HG03095 (cell line): ENCODE data around the gene CD86.

Experiments used
- ATAC-seq: cut with Tn5 transposase; IDR thresholded peaks from one replicate; pipeline ENCODE4 v1.9.1; 2021; ENCODE audit warnings: moderate library complexity; ENCODE audit not compliant: unreplicated experiment

CD86 gene

DNA sequence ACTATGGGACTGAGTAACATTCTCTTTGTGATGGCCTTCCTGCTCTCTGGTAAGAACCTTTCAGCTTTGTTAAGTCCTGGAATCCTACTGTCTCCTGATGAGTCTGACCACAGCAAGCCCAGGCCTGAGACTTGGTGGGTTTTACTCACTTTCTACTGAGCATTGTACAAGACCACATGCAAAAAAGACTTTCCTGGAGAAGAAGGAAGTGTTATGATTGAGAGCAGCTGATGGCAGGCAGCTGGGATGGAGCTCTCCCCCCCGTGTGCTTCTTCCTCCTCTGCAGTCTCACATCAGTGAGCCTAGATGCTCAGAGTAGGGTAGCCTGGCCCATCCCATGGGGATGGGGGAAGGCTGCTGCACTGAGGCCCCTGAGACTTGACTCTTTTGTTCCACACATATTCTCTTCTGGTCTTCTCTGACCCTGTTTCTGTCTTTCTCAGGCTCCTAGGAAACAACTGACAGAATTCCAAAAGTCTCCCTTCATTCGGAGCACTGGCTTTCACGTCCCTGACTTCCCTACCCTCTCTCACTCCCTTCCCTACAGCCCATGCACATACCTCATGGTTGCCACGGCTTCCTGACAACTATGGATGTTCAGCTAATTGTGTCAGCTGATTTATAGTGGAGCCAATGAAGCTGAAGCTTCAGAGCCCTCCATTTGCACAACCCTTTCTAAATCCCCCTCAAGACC, 36.6 kb downstream of the CD86 start:
- ATAC-seq = peak; percentile 47

DNA sequence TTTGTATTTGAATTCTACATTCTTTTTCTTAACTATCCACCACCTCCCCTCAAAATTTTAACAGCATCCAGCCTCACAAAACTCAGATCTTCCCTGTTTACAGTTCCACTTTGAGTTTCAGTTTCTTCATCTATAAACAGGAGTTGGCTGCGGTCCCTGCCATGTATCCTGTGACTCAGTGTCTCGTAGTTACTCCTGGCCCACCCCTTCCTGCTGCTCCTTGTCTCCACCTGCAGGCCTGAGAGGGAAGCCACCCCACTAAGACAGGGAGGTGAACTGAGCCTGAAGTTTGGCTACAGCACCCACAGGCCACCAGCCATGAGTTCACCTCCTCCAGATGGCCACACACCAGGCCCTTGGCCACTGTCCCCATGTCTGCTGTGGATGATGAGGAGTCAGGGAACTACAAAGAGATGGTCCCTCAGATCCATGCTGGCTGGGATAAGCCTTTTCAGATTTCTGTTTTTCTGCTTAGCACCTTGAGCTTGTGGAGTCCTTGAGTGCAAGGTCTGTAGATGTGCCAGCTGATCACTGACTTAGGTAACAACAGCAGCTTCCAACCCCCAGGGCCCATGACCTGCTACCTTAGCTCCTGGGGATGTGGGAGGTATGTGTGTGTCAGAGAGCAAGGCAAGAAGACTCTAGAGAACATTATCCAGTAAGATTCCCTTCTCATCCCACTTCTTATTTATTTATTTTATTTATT, 37.5 kb downstream of the CD86 start:
- ATAC-seq = no peak

DNA sequence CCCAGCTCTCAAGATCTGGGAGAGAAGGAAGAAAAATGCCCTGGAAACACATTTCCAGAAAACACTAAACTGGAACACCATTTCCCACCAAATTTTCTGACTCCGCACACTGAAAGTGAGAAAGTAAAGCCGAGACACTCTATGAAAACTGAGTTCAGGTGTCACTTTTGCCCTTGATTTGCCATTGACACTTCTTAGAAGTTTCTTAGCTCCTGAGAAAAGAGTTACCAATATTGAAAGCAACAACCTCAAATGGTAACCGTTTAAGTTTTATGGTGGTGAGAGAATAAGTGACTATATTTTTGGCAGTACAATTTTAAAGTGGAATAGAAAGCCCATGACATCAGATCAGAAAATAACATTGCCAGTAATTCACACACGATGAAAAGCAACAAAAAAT, 39.0 kb downstream of the CD86 start:
- peak; percentile 38 for ATAC-seq

DNA sequence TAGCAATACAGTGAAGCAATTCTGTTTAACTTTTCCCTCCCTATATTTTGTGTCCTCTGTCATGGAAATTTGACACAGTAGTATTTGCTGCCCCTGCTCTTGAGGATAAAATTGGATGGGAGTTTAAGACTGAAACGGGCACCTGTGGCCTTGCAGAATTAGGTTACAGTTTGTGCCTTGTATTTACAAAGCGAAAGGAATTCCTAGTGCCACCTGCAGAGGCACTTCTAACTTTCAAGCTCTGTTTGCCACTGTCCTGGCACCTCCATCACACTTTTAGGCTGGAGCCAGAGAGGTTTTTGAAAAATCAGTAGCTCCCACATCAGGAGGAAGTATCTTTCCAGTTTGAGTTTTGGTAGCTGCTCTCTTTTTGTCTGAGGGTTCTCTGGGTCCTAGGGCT, 39.5 kb downstream of the CD86 start:
- ATAC-seq = no peak

DNA sequence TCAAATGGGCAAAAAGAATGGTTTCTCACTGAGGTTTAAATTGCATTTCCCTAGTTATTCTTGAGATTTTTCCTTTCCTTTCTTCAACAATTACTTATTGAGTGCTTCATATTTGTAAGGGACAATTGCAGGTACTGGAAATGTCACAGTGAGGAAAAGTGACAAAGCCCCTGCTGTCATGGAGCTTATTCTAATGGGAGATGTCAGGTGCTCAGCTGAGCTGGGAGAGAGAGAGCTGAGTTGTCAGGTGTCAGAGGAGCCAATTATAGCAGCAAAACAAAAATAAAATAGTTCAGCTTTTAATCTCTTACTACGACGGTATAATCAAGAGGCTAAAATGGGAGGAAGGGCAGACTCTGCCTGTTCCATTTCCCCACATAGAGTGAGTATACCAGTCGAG, 42.0 kb downstream of the CD86 start:
- no peak for ATAC-seq

DNA sequence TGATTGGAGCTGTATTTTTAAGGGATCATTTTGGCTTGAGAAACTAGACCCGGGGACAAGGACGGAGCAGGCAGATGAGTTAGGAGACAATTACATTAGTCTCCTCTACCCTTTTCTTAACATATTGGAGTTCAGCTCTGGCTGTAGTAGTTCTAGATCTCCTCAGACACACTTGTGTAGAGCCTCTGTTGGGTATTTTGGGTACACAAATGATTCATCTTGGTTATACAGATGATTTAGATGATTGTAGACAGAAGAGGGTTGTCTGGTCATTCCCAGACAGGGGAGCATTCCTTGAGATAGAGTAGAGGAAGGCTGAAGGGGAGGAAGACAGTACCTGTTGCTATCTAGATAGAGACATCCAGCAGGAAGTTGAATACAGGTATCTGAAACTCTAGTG, 43.4 kb downstream of the CD86 start:
- no peak for ATAC-seq

DNA sequence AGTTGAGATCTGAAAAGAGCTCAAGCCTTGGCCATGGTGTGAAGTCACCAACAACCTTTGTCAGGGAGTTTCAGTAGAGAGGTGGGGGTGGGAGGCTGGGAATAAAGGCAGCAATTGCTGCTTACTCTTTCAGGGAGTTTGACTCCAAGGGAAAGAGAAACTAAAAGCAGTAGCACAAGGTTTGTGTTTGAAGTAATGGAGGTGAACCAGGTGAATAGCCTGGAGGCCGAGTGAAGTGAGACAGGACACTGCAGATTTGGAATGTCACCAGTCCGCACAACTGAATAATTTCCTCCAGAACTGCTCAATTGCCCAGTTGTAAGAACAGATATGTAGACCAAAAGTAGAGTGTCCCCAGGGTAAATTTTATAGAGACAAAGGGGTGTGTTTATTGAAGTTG, 44.1 kb downstream of the CD86 start:
- ATAC-seq = no peak

DNA sequence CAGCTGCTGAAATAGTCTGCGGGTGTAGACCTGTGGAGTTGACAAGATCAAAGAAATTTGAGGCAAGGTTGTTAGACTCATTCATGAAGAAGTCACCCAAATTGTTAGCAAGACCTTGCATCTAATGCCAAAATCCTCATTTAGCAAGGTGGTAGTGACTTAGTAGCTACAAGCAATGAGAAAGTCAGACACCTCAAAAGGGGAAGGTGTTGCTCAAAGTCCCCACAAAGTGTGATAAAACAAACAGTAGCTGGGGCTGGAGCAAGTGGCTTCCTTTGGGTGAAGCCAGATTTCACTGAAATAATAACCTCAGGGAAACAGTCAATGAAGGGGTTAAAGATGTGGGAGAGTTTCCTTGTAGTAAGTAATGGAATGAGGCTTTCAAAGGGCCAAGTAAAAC, 44.9 kb downstream of the CD86 start:
- ATAC-seq = no peak

DNA sequence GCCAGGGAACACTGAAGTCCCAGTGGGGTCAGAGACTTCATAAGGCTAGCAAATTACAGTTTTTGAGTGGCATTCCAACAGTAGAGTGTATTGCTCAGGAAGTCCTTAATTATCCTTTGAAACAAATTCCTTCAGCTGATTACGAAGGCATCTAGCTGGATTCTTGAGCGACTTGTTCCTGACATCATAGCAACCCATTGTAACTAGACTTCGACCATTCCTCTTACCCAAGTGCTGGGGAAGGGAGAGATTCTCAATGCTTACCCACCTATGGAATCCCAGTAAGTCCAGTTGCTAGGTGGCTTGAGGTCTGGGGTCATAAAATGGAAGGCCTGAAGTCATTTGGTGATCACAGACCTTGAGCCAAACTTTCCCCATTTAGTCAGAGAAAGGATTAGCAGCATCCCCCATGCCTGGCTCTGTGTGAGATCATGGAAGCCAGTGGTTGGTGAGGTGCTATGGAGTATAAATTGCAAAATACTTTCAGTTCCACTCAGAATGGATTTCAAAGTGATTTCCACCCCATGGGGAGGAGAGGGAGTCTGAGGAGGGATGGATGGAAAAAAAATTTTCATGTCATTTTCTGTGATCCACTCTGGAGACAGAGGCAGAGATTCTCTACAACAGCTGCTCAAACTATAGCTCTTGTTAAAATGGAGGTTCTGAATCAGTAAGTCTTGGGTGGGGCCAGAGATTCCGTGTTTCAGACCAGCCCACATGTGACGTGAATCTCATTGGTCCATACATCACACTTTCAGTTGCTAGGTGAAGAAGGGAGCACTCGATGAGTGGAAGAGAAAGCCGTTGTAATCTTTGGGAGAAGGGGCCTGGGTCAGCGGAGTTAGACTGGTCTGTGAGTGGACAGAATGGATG, 45.7 kb downstream of the CD86 start:
- no peak for ATAC-seq

DNA sequence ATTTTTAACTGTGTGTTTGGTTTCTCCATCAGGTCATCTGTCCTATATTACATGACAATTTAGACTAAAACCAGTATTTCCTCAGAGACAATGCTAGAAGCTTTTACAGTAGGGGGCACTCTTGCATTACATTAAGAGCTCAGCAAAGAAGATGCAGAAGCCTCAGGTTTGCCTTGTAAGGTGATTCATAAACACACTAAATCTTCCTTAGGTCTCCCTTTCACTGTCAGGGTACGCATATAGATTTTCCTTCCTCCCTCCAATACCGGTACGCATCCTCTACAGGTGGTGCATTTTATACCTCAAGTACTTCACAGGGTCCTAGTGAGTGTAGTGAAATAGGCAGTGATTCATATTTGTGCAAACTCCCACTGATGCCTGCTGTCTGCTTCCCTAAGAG, 46.5 kb downstream of the CD86 start:
- peak; percentile 49 for ATAC-seq

DNA sequence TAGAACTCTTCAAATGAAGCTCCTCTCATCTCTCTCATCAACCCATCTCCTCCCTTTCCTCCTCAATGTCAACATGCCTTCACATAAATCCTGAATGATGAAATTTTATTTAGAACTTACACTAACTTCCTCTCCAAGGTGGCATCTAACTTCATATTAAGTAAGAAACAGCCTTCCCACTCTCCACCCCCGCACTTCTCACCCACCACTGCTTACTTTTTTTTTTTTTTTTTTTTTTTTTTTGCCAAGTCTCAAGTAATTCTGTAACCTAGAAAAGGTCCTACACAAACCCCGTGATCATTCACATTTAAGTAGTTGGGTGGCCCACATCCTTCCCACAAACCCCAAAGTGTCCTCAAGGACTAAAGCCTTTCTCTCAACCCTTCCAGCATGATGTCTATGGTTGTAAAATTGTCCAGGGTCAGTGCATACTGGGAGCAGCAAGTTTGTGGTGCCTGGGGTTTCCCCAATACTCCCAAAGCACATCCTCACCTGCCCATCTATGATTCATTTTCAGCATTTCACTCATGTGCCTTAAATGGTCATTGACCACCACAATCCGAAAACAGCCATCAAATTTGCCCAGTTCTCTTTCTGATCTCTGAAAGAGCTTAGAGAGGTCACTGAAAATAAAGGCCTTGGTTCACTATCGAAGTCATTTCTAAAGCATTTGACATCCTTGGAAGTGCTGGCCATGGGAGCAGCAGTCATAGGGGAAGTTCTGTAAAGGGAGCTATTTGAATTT, 47.2 kb downstream of the CD86 start:
- peak; percentile 39 for ATAC-seq

DNA sequence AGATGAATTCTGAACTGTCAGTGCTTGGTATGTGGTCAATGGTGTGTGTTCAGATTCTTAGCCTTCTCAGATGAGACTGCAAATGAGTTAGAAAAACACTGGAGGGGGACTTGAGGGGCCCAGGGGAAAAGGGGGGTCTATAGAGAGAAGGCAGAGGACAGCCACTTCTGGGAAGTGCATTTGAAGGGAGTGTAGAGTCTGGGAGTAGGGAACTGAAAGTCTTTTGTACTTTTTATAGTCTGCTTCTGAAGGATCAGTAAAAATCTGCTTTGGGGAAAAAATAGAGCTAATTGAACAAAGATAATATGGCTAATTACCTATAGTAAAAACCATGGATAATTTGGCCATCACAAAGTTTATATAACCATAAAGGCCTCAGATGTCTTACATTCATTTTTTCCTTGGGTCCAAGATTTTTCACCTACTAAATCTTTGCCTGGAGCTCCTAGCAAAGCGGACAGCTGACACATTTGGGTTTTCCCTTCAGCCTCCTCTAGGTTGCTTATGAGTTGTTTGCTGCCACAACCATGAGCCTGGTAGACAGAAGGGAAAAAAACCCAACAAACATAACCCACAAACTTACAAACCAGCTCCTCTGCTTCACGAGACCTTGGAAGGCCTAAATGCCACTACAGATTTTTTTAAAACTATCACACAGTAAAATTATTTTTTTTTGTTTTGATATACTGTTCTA, 48.8 kb downstream of the CD86 start:
- ATAC-seq = no peak

DNA sequence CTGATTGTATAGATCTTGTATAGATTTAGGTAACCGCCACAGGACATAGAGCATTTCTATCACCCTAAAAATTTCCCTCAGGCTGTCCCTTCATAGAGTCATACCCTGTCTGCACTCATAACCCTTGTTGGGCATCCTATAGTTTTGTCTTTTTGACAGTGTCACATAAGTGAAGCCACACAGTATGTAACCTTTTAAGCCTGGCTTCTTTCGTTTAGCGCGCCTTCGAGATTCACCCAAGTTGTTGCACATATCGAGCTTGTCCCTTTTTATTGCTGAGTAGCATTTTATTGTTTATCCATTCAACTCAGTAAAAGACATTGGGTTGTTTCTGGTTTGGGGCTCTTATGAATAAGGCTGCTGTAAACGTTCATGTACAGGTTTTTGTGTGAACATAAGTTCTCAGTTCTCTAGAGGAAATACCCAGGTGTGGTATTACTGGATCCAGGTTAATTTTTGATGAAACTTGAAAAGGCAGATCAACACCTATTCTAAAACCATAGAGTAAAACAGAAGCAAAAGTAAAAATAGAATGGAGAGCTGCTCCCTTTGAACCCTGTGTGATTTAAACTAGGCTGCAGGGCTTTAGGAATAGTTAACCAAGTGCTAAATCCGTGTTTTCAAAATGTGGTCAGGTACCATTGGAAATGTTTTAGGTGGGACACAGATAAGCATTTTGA, 49.5 kb downstream of the CD86 start:
- no peak for ATAC-seq

DNA sequence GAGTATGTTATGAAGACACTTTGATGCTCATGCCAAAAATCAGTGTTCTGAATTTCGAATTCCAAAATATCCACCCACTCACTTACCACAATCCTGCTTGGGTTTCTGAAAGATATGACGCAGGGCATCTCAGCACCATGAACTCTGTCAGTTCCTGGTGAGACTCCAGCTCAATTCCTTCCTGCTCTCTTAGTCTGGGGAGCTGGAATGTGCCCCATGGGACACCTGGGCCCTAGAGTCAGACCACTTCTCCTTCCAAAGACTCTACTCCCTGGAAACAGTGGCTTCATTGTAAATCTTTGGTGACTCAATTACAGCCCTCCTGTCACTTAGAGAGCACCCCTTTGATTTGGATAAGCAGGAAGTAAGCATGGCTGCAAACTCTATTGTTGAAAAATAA, 50.5 kb downstream of the CD86 start:
- no peak for ATAC-seq

DNA sequence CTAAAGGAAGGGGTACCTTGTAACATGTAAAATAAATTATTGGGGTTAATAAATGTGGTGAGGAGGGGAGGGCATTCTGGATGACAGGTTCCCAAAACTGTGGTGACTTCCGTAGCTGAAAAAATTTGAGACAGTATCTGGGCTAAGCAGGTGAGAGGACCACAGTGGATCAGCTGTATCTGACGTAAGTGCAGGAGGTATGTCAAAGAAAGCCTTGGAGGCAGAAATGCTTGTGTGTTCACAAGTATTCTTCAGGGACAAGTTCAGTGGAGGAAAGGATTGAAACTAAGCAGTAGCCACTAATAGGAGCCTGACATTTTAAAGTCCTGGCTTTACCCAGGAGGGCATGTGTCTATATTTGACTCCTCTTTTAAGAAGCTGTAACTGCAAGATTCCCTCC, 52.0 kb downstream of the CD86 start:
- no peak for ATAC-seq

DNA sequence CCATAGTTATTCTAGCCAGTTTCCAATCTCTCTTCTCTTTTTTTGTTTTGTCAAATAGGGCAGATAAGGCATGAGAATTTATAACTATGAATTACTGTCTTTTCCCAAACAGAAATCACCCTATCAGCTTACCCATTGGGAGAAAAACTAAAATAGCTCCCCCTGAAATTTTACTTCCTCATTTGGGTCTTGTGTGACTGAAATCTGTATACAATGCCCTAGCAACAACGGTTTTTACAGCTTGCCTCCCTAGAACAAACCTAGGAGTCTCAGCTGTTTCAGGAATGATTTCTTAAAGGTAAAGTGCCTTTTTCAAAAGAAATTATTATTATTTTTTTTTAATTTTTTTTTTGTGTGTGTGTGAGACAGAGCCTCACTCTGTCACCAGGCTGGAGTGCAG, 56.8 kb downstream of the CD86 start:
- no peak for ATAC-seq

DNA sequence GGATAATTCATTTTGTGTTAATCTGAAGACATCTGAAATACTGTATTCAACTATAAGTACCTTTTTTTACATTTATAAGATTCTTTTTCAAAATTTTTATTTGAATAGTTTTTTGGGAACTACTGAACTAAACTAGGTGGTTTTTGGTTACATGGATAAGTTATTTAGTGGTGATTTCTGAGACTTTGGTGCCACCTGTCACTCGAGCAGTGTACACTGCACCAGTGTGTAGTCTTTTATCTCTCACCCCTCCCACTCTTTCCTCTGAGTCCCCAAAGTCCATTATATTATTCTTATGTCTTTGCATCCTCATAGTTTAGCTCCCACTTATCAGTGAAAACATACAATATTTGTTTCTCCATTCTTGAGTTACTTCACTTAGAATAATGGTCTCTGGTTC, 57.6 kb downstream of the CD86 start:
- ATAC-seq = no peak

DNA sequence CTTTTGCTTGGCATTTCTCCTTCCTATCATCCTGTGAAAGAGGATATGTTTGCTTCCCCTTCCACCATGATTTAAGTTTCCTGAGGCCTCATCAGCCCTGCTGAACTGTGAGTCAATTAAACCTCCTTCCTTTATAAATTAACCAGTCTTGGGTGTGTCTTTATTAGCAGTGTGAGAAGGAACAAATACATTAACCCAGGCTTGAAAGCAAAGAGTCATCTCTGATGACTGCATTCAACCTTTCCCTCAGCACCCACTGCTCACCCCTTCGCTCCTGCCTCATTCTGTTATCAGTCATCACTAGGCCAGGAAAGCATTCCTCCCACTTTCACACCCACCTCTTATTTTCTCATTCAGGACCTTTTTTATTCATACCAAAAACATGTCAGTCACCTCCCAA, 68.7 kb downstream of the CD86 start:
- no peak for ATAC-seq

DNA sequence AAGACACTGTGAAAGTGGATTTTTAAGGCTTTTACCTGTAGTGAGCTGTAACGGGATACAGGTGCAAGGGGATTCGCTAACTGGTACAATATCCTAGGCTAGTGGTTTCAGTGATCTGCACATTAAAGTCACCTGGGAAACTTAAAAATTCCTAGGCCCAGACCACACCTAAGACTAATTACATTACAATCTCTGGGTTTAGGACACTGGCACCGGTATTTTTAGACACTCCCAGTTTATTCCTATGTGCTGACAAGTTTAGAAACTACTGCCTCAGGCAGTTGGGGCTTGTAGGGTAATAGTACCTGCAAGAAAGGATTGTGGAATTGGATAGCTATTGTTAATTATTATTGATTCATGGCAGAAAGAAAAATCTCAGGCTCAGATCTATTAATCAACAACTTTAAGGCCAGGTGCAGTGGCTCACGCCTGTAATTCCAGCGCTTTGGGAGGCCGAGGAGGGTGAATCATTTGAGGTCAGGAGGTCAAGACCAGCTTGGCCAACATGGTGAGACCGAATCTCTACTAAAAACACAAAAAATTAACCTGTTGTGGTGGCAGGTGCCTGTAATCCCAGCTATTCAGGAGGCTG, 77.9 kb downstream of the CD86 start:
- no peak for ATAC-seq

DNA sequence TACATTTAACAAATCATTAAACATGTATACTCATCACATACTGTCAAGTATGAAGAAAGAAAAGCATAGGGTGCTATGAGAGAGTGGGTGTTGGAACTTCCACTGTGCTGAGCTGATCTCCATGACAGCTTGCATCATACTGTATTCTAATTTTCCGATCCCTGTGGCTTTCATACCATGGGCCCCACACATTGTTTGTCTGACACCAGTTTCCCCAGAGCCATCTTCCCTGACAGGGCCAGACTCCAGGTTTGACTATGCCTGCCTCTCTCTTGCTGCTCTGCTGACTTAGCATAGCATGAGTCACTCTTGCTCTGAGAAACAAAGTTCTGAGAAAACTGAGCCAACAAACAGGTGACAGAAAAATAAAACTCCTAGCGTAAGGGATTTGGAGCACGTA, 91.3 kb downstream of the CD86 start:
- peak; percentile 80 for ATAC-seq
